GM19025 (cell line): ENCODE measurements around the gene BHLHE23.

ENCODE experiments used
- ATAC-seq: cut with Tn5 transposase; IDR thresholded peaks from one replicate; pipeline ENCODE4 v1.9.1; 2021; ENCODE audit warnings: mild to moderate bottlenecking, low read depth, moderate library complexity; ENCODE audit not compliant: unreplicated experiment

Gene BHLHE23

DNA sequence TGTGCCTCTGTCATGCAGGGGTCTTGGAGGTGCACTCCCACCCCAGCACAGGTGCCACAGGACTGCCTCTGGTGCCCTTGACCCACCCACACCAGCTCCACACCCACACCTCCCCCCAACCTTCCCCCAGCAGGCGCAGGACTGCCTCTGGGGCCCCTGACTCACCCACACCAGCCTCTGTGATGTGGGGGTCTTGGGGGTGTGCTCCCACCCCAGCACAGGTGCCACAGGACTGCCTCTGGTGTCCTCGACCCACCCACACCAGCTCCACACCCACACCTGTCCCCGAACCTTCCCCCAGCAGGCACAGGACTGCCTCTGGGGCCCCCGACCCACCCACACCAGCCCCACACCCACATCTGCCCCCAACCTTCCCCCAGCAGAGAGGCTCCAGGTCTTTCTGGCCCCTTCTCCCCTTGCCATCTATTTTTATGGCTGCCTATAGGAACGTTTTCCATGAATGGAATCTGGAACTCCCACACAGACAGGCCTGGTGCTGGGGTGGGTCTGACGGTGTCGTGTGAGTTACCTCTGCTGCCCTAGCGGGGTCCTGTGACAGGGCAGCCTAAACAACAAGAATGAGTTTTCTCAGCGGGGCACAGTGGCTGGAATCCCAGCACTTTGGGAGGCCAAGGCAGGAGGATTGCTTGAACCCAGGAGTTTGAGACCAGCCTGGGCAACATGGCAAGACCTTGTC, 30.8 kb downstream of the BHLHE23 start:
- no peak for ATAC-seq

- ATAC-seq, result no peak
Observed at GRCh38 chr20:62975251-62975760, 31.5 kb downstream of the BHLHE23 start.

- no peak for ATAC-seq
Observed at GRCh38 chr20:62972845-62973745, 33.7 kb downstream of the BHLHE23 start.

DNA sequence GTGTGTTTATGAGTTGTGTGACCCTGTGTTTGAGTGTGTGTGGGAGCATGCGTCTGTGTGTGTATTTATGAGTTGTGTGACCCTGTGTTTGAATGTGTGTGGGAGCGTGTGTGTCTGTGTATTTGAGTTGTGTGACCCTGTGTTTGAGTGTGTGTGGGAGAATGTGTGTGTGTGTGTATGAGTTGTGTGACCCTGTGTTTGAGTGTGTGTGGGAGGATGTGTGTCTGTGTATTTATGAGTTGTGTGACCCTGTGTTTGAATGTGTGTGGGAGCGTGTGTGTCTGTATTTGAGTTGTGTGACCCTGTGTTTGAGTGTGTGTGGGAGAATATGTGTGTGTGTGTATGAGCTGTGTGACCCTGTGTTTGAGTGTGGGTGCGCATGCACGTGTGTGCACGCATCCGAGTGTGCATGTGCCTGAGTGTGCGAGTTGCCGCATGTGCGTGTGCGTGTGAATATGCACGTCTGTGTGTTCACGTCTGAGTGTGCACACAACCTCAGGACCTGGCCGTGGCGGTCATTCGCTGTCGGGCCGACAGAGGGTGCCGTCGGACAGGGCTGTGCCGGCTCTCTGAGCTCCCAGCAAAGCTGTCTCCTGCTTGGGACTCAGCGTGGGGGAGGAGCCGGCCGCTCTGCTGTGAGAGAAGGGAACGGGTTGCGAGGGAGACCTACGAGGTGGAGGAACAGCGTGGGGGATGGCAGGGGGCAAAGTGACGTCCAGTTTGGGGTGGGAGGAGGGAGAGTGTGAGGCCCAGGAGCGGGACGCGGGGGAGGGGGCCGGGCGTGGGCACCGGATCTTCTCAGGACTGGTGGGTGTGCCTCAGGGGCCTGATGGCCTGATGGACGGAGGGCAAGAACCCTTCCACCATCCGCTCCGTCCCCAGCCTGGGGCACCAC, 34.6 kb downstream of the BHLHE23 start:
- ATAC-seq, result no peak

DNA sequence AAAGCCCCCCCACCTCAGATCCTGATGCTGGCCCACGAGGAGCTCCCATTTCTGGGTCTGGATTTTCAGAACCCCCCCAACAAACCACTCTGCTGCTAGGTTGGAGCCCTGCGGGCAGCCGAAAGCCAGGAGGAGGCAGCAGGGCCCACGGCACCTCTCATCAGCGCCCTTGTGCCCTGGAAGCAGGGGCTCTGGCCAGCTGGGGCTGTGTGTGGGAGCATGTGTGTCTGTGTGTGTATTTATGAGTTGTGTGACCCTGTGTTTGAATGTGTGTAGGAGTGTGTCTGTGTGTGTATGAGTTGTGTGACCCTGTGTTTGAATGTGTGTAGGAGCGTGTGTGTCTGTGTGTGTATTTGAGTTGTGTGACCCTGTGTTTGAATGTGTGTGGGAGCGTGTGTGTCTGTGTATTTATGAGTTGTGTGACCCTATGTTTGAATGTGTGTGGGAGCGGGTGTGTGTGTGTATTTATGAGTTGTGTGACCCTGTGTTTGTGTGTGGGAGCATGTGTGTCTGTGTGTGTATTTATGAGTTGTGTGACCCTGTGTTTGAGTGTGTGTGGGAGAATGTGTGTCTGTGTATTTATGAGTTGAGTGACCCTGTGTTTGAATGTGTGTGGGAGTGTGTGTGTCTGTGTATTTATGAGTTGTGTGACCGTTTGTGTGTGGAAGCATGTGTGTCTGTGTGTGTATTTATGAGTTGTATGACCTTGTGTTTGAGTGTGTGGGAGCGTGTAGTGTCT, 35.4 kb downstream of the BHLHE23 start:
- no peak for ATAC-seq

GRCh38 chr20:62970307-62971210, 36.2 kb downstream of the BHLHE23 start:
- no peak for ATAC-seq

- ATAC-seq, result no peak
Observed at GRCh38 chr20:62969939-62970306, 36.8 kb downstream of the BHLHE23 start.

DNA sequence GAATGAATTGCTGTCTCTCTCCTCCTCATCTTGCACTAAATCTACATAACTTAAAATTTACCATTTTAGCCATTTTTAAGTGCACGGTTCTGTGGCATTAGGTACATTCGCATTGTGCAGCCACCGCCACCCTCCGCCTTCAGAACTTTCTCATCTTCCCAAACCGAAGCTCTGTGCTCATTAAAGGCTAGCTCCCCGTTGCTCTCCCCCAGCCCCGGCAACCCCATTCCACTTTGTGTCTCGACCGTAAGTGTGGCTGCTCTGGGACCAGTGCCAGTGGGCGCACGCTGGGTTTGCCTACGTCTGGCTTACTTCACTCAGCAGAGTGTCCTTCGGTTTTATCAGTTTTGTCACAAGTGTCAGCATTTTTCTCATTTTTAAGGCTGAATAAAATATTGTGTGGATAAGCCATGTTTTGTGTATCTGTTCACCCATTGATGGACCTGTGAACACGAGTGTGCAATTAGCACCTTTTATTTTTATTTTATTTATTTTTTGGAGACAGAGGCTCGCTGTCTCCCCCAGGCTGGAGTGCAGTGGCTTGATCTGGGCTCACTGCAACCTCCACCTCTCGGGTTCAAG, 37.5 kb downstream of the BHLHE23 start:
- ATAC-seq, result no peak

GRCh38 chr20:62968378-62969178, 38.2 kb downstream of the BHLHE23 start:
- ATAC-seq, result no peak

- no peak for ATAC-seq
Observed at GRCh38 chr20:62967628-62968351, 39.0 kb downstream of the BHLHE23 start.

DNA sequence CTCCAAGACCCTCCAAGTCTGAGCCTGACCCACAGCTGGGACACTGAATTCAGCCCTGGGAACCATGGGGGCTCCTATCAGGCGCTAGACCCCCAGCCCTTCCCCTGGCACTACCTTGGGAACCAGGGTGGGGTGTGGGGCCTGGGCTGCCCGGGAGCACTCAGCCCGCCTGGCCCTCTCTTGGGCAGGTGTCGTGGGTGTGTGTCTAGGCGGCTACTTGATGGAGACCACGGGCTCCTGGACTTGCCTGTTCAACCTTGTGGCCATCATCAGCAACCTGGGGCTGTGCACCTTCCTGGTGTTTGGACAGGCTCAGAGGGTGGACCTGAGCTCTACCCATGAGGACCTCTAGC, 39.6 kb downstream of the BHLHE23 start:
- ATAC-seq, result no peak

DNA sequence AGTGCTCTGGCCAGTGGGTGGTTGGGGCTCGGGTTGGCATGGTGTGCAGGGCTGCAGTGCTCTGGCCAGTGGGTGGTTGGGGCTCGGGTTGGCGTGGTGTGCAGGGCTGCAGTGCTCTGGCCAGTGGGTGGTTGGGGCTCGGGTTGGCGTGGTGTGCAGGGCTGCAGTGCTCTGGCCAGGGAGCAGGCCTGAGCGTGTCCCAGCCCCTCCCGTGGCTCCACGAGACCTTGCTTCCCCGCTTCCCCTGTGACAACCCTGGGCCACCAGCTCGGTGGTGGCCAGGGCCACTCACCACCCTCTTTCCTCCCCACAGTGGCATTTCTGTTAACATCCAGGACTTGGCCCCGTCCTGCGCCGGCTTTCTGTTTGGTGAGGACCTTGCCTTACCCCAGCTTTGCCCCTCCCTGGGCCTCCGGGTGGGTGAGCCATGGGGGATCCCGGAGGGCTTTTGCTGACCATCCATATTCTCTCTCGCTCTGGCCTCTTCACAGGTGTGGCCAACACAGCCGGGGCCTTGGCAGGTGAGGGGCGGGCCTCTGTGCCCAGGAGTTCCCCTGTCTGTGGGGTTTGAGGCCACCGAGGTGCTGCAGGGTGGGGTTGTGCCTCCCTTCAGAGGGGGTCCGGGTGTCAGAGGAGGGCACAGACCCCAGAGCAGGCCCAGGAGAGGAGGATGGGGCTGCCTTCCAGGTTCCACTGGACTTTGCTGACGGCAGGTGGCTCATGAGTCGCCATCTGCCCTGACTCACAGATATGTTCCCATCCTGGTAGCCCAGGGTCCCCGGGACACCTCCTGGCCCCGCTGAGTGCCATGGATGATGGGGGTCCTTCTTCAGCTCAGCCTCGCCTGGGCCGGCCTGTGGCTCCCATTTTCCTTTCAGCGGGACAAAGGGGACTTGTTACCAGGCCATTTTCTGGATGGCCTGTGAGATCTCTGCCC, 40.3 kb downstream of the BHLHE23 start:
- ATAC-seq, result no peak

- ATAC-seq, result no peak
Observed at GRCh38 chr20:62965363-62965771, 41.4 kb downstream of the BHLHE23 start.

DNA sequence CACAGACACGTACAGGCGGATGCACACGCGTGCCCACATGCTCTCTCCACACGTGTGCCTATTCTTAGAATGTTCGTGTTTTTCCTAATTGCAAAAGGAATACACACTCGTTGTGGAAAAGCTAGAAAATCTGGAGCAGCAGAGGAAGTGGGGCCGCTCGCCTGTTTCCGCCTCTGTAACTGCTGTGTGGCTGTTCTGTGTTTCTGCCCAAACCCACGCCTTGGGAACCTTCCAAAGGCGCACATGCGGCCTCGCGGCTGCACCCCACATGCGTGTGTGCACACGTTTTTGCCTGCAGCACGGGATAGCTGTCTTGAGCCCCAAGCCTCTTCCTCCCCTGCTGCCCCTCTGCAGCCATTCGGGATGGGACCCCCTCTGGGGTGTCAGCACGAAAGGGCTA, 42.1 kb downstream of the BHLHE23 start:
- ATAC-seq, result no peak

DNA sequence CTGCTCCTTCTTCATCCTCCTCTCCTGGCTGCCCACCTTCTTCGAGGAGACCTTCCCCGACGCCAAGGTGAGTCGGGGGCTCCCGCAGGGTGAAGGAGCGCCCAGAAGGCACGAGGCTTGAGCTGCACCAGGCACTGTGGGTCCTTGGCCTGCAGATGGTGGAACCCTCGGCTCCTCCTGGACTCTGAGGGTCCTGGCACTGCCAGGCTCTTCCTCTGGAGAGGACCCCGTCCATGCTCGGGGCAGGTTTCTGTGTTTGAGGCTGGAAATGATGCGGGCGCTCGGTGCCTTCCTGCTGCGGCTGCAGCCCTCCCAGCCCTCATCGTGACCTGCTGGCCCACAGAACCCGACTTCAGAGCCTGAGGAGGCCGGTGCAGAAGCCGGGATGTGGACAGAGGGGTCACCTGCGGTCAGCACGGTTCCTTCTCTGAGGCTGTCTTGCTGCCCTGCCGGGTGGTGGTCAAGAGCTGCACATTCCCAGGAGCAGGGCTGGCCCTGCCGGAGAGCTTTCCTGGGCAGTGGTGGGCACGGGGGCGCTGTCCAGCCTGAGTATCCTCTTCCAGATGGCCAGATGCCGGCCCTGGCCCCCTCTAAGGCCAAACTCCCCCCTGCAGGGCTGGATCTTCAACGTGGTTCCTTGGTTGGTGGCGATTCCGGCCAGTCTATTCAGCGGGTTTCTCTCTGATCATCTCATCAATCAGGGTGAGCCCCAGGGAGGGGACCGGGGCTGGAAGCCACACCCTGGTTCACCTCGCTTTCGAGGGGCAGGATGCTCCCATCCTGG, 43.0 kb downstream of the BHLHE23 start:
- ATAC-seq, result no peak
